ENCODE measurements around the gene SCYGR4.

SCYGR4 gene, protein sequence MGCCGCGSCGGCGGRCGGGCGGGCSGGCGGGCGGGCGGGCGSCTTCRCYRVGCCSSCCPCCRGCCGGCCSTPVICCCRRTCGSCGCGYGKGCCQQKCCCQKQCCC

DNA sequence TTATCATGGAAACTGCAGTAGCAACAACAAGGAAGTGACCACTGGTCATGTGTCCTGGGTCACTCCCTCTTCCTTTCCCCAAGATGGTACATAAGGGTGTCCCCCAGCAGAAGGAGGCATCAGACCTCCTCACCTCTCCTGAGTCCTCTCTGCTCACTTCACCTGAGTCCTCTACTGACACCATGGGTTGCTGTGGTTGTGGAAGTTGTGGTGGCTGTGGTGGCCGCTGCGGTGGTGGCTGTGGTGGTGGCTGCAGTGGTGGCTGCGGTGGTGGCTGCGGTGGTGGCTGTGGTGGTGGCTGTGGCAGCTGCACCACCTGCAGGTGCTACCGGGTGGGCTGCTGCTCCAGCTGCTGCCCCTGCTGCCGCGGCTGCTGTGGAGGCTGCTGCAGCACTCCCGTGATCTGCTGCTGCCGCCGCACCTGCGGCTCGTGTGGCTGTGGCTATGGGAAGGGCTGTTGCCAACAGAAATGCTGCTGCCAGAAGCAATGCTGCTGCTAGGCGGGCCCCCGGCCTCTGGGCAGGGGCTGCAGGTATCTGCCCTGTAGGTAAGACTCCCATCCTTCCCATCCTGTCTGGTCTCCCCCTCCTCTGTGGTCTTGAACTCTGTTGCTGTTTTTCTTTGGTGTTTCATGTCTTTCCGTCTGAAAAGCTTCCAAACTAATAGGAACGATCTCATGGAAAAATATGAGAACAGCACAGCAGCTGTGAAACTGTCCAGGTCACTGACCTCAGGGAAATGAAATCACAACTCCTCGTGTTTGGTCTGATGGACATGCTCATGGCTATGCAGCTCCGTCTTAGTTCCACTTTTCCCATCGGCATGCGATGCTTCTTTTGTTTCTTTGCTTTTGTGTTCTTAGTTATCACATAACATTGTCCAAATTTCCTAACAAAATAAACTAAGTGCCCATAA is at the start of gene SCYGR4:
Gene SCYGR4, plus strand, starts transcription at position 183 of the 915 bp plus-strand sequence. Its CDS starts 0 bp downstream, at position 183.
- no peaks in the 10 kb centered on the region for H3K36me3 ChIP-seq
- H3K4me2 ChIP-seq: peak within 1 kb of the TSS; percentile 37; the same call in 1 of the 2 replicates
- TF ChIP-seq Cebpa-rat (IDR thresholded peaks at IDR 0.05): no peak

DNA sequence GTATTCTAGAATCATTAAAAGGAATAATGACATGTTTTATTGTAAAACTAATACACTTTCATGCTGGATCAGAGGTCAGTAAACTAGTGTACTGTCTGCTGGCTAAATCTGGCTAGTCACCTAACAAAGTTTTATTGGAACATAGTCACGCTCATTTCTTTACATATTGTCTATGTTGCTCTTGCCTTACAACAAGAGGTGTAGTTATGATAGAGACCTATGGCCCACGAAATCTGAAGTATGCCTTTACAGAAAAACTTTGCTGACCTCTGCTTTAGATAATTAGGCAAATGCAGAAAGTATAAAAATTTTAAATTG is 48.5 kb upstream of the SCYGR4 start:
- Histone ChIP-seq H4K20me1 (no peaks in the 10 kb centered on the region), H3K27me3 (no peaks in the 10 kb centered on the region), H3K36me3 (0 out of 2 replicates have a peak, but pooled peaks cover 8% of the 10 kb centered on the region), H3K4me2 (no peak overlapping the region), H3K4me1 (no peaks in the 10 kb centered on the region), H3K4me3 (no peak overlapping the region), H3K9me3 (no peaks in the 10 kb centered on the region), H3K27ac (no peak overlapping the region), H3K9ac (no peak overlapping the region)
- no peak for TF ChIP-seq Cebpa-rat (IDR thresholded peaks at IDR 0.05)

More for the DNA sequence above, at the start of gene SCYGR4:
- Histone ChIP-seq H3K27me3 (no peaks in the 10 kb centered on the region), H3K27ac (no peak within 1 kb of the TSS), H3K4me1 (peaks cover 12% of the 10 kb centered on the region; the same call in 1 of the 2 replicates), H3K4me3 (no peak within 1 kb of the TSS), H3K9me3 (peaks cover under 1% of the 10 kb centered on the region; the same call in 1 of the 2 replicates), H3K9ac (no peak within 1 kb of the TSS), H4K20me1 (no peaks in the 10 kb centered on the region)

DNA sequence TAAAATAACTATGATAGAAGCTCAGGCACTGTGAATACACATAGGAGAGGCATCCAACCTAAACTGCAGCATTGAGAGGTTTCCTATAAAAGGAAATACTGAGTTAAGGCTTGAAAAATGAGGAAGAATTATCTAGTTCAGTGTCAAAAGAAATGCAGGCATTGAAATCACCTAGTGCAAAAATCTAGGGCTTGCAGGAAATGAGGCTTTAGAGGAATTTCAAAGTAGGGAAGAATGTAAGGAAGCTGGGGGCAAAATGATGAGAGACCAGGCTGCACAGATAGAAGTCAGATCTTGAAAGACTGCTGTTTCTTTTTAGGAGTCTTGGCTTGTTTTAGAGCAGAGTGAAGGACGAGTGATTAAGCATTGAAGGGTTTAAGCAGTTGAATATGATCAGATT is 46.7 kb upstream of the SCYGR4 start:
- H3K4me3 ChIP-seq: no peak overlapping the region
- no peak for TF ChIP-seq Cebpa-rat (IDR thresholded peaks at IDR 0.05)

DNA sequence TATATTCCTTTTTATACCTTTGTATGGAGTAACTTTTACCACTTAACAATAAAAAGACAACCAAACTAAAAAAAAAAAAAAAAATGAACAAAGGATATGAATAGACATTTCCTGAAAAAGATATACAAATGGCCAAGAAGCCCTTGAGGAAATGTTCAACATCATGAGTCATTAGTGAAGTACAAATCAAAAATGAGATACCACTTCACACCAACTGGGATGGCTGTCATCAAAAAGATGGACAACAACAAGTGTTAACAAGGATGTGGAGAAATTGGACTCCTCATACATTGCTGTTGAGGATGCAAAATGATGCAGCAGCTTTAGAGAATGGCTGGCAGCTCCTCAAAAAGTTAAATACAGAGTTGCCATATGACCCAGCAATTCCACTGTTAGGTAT is 41.2 kb upstream of the SCYGR4 start:
- no peak overlapping the region for H3K27ac ChIP-seq
- no peak overlapping the region for H3K4me2 ChIP-seq
- TF ChIP-seq Cebpa-rat (IDR thresholded peaks at IDR 0.05): no peak
- no peaks in the 10 kb centered on the region for H4K20me1 ChIP-seq
- no peaks in the 10 kb centered on the region for H3K27me3 ChIP-seq
- no peak overlapping the region for H3K4me3 ChIP-seq
- H3K9me3 ChIP-seq: no peaks in the 10 kb centered on the region
- H3K9ac ChIP-seq: no peak overlapping the region
- H3K36me3 ChIP-seq: no peaks in the 10 kb centered on the region
- H3K4me1 ChIP-seq: no peaks in the 10 kb centered on the region

More for the DNA sequence above, 46.7 kb upstream of the SCYGR4 start:
- no peaks in the 10 kb centered on the region for H4K20me1 ChIP-seq
- no peaks in the 10 kb centered on the region for H3K36me3 ChIP-seq
- no peaks in the 10 kb centered on the region for H3K4me1 ChIP-seq
- H3K27me3 ChIP-seq: no peaks in the 10 kb centered on the region
- H3K27ac ChIP-seq: no peak overlapping the region
- H3K4me2 ChIP-seq: no peak overlapping the region
- no peaks in the 10 kb centered on the region for H3K9me3 ChIP-seq
- no peak overlapping the region for H3K9ac ChIP-seq

DNA sequence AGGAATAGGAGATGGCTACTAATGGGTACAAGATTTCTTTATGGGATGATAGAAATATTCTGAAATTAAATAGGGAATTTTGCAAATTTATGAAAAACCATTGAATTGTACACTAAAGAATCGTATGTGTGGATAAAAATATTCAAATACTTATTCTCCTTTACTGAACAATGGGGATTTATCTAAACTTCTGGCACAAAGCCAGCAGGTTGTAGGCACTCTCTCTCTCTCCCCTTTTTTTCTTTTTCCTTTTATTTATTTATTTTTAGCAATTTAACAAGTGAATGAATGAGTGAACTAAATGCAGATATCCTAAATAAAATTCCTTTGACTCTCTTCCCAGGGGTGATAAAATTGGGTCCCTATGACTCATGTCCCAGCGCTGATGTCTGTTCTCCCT is 40.5 kb upstream of the SCYGR4 start:
- H3K27me3 ChIP-seq: no peaks in the 10 kb centered on the region
- H3K4me2 ChIP-seq: no peak overlapping the region
- no peak for TF ChIP-seq Cebpa-rat (IDR thresholded peaks at IDR 0.05)
- H3K36me3 ChIP-seq: no peaks in the 10 kb centered on the region
- no peaks in the 10 kb centered on the region for H3K9me3 ChIP-seq
- H4K20me1 ChIP-seq: no peaks in the 10 kb centered on the region
- no peak overlapping the region for H3K9ac ChIP-seq
- no peaks in the 10 kb centered on the region for H3K4me1 ChIP-seq
- no peak overlapping the region for H3K27ac ChIP-seq
- no peak overlapping the region for H3K4me3 ChIP-seq

DNA sequence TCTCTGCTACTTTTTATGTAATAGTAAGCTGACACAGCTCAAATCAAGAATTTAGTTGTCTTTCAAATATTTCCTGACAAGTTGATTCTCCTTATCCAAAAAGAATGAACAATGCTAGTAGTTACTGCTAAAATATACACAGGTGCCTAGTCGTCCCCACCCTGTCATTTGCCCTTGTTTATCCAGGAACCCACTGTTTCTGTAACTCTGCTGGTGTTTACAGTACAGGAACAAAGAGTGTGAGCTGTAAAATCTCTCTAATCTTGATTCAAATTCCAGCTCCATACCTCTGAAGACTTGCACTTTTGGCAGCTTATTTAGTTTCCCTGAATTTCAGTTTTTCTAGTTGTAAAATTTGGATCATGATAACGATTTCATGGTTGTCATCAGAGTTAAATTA is 39.7 kb upstream of the SCYGR4 start:
- no peak for TF ChIP-seq Cebpa-rat (IDR thresholded peaks at IDR 0.05)
- no peaks in the 10 kb centered on the region for H3K27me3 ChIP-seq
- no peaks in the 10 kb centered on the region for H4K20me1 ChIP-seq
- no peak overlapping the region for H3K4me3 ChIP-seq
- H3K4me1 ChIP-seq: no peaks in the 10 kb centered on the region
- no peak overlapping the region for H3K27ac ChIP-seq
- no peaks in the 10 kb centered on the region for H3K36me3 ChIP-seq
- H3K9me3 ChIP-seq: peaks cover 6% of the 10 kb centered on the region
- no peak overlapping the region for H3K4me2 ChIP-seq
- no peak overlapping the region for H3K9ac ChIP-seq

DNA sequence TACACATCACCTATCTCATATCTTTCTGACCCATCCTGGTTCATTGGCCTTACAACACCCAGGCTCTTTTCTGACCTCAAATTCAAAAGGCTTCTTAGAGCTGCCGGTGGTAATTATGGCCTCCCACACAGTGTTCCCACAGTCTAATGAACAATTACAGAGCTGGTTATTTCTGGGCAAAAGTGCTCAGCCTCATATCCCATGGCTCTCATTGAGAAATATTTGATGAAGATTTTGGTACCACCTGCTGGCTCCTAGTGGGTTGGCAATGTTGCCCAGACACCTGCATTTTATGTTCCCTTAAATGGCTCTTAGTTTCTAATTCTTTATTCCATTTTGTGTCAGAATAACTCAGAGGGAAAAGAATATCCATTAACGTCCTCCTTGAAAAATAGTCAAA is 38.7 kb upstream of the SCYGR4 start:
- Histone ChIP-seq H3K4me1 (no peaks in the 10 kb centered on the region), H3K27me3 (no peaks in the 10 kb centered on the region), H3K9me3 (peaks cover 16% of the 10 kb centered on the region), H3K27ac (no peak overlapping the region), H4K20me1 (no peaks in the 10 kb centered on the region), H3K36me3 (no peaks in the 10 kb centered on the region), H3K4me3 (no peak overlapping the region), H3K9ac (no peak overlapping the region), H3K4me2 (no peak overlapping the region)
- no peak for TF ChIP-seq Cebpa-rat (IDR thresholded peaks at IDR 0.05)

DNA sequence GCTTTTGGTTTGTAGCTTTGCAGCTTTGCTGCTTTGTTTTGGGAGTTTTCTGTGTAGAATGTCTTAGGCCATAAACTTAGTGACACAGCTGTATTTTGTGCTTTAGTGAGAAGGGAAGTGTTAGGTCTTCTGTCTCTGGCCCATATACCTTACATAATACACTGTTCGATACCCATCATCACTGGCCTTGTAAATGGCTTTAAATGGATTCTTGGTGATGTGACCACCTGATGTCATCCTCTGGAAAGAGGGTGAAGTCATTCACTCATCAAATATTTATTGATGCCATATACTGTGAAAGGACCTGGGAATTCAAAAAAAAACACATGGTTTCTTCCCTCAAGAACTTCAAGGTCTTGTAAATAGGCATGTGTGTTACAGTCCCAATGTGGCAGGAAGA is 37.5 kb upstream of the SCYGR4 start:
- Histone ChIP-seq H3K27me3 (no peaks in the 10 kb centered on the region), H3K36me3 (no peaks in the 10 kb centered on the region), H4K20me1 (no peaks in the 10 kb centered on the region), H3K4me2 (no peak overlapping the region), H3K9ac (no peak overlapping the region), H3K27ac (no peak overlapping the region), H3K4me3 (no peak overlapping the region), H3K4me1 (no peaks in the 10 kb centered on the region), H3K9me3 (peaks cover 16% of the 10 kb centered on the region)
- no peak for TF ChIP-seq Cebpa-rat (IDR thresholded peaks at IDR 0.05)

DNA sequence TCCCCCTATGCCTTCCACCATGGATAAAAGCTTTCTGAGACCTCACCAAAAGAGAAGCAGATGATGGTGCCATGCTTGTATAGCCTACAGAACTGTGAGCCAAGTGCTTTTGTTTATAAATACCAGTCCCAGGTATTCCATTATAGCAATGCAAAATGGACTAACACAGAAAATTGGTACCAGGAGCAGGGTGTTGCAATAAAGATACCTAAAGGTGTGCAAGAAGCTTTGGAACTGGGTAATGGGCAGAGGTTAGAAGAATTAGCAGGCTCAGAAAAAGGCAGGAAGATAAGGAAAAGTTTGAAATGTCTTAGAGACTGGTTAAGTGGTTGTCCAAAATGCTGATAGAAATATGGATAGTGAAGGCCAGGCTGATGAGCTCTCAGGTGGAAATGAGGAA is 34.9 kb upstream of the SCYGR4 start:
- Histone ChIP-seq H3K36me3 (no peaks in the 10 kb centered on the region), H3K4me3 (no peak overlapping the region), H3K9me3 (peaks cover 16% of the 10 kb centered on the region), H3K27me3 (no peaks in the 10 kb centered on the region), H3K4me2 (no peak overlapping the region), H3K9ac (no peak overlapping the region), H3K4me1 (no peaks in the 10 kb centered on the region), H4K20me1 (no peaks in the 10 kb centered on the region), H3K27ac (no peak overlapping the region)
- TF ChIP-seq Cebpa-rat (IDR thresholded peaks at IDR 0.05): no peak

DNA sequence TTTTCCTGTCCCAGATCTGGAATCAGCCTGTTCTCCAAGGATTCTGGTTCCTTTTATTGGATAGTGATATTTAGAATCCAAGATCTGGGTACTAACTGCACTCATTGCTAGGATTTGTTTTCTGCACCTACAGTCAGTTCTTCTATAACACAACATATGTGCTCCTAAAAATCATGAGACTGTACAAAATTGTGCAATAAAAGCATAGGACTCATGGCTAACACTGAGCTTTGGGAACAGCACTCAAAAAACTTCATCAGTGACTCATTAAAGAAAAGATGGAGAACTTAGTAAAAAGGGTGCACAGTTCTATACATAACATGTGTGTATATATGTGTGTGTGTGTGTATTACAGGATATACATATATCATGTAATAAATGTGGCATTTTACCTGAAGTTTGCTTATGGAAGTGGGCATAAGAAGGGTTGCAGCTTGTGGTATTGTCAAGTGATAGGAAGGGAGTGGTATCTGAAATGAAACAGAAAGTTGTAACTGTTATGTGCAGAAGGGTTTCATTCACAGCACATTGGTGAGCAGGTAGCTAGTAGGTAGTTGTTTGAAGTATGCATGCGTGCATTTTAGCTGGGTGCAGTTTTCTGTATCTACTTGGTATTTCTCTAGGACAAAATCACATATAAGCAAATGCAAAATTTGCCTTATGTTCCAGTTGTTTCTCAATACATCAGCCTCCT is 24.5 kb upstream of the SCYGR4 start:
- Histone ChIP-seq H3K27ac (no peak overlapping the region), H3K4me2 (no peak overlapping the region), H4K20me1 (no peaks in the 10 kb centered on the region), H3K27me3 (no peaks in the 10 kb centered on the region), H3K4me3 (no peak overlapping the region), H3K9ac (no peak overlapping the region), H3K9me3 (0 out of 2 replicates have a peak, but pooled peaks cover 10% of the 10 kb centered on the region), H3K36me3 (no peaks in the 10 kb centered on the region), H3K4me1 (no peaks in the 10 kb centered on the region)
- TF ChIP-seq Cebpa-rat (IDR thresholded peaks at IDR 0.05): no peak

Data from BLaER1 (cell line).